Erythroblast (primary cell): ENCODE results near the gene ATM.
A peak's percentile ranks its signal among the peaks of the same experiment; 100 is the strongest.
"Not testable (repeated sequence)": the region's sequence is repeated elsewhere in the genome, so short reads cannot be mapped to it uniquely, and the experiment has no call there.

Experiments
- DNase-seq, 2 experiments: peaks; one replicate each; lab custom pipeline; 2025; lab: John Stamatoyannopoulos, UW
- GATA1 ChIP-seq: IDR thresholded peaks from 2 replicates; pipeline ENCODE4 v1.6.1; 2011; ENCODE audit warnings: low read depth, mild to moderate bottlenecking, control low read depth, low read length, moderate library complexity
- POLR2A ChIP-seq: IDR thresholded peaks from 2 replicates; pipeline ENCODE4 v1.6.1; 2011; ENCODE audit warnings: mild to moderate bottlenecking, low read length

Gene ATM

DNA sequence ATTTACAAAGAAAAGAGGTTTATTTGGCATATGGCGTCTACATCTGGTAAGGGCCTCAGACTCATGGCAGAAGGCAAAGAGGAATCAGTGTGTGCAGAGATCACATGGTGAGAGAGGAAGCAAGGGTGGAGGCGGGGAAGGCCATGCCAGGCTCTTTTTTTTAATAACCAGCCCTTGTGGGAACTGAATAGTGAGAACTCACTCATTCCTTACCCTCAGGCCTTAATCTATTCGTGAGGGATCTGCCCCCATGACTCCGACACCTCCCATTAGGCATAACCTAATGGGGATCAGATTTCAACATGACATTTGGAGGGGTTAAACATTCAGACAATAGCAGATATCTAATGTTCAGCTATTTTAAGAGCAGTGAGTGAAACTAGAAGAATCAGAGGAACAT lies 55.7 kb downstream of the ATM start:
- TF ChIP-seq POLR2A, result no peak
- TF ChIP-seq GATA1, result no peak
- DNase-seq, result no peak

DNA sequence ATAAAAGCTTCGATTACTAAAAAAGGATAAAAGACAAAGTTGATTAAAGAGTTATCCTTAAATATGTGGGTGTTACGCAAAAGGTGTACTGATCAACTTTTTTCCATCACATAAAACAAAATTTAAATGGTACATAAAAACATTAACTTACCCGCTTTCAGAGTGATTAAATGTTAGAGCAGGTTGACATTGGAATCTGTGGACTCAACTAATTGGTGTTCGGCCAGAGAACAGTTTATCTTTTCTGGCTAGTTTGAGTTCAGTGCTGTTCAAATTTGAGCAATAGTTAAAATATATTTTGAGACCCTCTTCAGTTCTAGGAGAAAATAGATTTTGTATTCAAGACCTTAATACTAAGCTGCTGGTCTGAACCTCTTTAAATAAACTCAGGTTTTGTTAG lies 56.1 kb downstream of the ATM start:
- TF ChIP-seq GATA1, result no peak
- no peak for DNase-seq

DNA sequence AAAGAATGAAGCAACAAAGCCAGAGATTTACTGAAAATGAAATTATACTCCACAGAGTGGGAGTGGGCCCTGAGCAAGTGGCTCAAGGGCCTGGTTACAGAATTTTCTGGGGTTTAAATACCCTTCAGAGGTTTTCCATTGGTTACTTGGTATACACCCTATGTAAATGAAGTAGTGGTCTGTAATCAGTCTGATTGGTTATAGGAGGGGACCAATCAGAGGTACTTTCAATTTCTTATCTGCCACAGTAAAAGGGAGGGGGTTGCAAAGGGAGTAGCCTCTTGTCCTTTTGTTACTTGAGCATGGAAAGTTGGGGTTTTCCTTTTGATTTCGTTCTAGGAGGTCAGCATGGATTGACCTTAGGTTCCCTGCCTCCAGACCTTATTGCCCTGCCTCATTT lies 63.5 kb downstream of the ATM start:
- peak; percentile 9 to 49 for DNase-seq
- TF ChIP-seq POLR2A (no peak), GATA1 (no peak)

DNA sequence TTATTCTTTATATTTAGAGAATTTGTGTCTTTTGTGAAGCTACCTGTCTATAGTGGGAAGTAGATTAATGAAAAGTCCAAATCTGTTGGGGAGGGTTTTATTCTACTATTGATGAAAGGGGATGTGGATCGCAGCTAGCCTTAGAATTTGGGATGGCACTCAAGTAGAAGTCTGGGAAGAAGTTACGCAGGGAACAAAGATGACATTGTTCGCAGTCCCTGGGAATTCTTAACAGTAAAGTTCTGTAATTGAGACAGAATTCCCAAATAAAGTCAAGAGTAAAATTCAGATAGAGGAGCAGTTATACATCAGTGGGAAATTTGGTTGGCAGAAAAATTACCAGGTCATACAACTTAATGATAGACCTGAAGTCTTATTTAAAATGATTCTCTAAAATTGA lies 64.1 kb downstream of the ATM start:
- no peak for DNase-seq
- TF ChIP-seq GATA1 (no peak), POLR2A (no peak)

DNA sequence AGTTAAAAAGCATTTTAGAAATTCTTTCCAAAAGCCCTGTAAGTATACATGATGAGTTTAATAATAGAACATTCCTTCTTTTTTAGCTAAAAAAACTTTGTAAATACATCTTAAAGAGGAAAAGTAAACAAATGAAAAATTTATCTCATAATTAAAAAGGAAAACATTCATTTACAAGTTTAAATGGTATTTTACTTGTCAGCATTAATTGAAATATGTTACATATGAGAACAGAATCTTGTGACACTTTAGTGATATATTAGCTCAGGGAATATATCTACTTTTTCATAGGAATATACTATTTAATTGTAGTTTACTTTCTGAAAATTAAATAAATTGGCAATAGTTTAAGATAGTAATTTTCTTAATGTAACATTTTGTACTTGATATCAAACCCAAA lies 66.2 kb downstream of the ATM start:
- DNase-seq, result not testable (repeated sequence)

DNA sequence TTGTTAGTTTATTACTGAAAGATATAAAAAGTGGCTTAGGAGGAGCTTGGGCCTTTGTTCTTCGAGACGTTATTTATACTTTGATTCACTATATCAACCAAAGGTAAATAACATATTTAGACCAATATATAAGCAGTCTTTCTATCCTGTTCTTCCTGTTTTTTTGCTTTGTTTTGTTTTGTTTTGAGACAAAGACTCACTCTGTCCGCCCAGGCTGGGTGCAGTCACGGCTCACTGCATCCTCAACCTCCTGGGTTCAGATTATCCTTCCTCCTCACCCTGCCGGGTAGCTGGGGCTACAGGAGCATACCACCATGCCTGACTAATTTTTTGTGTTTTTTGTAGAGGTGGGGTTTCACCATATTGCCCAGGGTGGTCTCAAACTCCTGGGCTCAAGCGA lies 66.8 kb downstream of the ATM start:
- TF ChIP-seq POLR2A (no peak), GATA1 (no peak)
- DNase-seq, result no peak

DNA sequence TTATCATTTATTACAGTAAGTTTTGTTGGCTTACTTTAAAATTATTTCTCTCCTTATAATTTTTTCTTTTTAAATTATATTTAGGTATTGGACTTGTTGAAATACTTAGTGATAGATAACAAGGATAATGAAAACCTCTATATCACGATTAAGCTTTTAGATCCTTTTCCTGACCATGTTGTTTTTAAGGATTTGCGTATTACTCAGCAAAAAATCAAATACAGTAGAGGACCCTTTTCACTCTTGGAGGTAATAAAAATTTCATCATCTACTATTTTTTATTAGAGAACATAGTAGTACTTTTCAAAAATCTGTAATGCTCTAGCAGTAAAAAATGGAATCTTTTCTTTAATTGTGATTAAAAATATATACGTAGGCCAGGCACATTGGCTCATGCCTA lies 70.4 kb downstream of the ATM start:
- TF ChIP-seq GATA1 (no peak), POLR2A (no peak)
- DNase-seq, result no peak

DNA sequence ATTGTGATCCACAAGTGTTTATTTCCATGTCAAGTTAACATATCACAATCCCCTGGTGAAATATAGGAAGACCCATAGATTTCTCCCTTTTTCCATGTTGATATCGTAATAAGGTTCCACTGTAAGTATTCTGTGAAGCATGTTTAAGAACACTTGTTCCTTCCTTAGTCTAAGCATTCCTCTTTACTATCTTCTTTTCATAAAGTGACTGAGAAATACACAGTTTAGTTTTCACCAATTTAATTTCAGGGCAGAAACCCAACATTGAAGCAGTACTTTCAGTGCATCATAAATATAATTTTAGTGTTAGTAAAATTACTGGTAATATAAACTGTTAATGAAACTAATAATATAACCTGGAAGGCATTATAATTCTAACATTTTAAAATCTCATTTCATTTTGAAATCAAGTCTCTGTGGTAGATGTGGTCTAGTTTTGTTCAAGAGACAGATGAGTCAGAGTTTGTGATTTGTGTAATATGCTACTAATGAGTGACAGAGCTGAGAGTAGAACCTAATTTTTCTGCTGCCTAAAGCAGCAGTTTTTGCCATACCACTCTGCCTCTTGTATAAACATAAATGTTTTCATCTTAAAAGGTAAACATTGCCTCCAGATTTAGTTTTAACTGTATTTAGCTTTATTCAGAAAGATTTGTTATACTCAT lies 79.4 kb downstream of the ATM start:
- TF ChIP-seq GATA1 (no peak), POLR2A (no peak)
- no peak for DNase-seq

DNA sequence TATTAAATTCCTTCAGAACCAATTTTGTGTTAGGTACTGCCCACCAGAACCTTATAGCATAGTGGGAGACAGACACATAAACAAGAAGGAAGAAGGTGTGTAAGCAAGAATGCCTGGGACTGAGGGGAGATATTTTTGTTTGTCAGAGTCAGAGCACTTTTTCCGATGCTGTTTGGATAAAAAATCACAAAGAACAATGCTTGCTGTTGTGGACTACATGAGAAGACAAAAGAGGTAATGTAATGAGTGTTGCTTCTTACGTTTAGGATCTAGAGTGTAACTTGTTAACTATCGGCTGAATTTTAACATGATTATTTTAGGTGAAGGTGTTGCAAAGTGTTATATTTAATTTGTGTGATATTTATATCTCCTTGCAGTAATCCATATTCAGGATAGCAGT lies 84.9 kb downstream of the ATM start:
- no peak for DNase-seq
- no peak for TF ChIP-seq POLR2A

DNA sequence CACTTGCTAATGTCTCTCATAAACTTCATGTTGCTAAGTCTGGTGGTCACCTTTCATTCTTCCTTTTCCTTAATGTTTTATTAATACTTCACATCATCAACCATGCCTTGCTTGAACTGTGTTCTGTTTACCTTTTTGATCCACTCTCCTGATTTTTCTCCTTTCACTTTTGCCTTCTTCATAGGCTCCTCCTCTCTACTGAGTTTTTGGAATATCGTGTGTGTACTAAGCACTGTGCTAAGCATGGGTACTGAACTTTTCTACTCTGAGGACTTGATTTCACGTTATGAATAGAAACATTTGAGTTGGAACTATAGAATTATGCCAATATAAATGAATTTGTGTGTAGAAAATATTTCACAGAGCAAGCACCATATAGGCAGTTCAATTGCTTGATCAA lies 90.6 kb downstream of the ATM start:
- no peak for DNase-seq
- TF ChIP-seq GATA1 (no peak), POLR2A (no peak)

DNA sequence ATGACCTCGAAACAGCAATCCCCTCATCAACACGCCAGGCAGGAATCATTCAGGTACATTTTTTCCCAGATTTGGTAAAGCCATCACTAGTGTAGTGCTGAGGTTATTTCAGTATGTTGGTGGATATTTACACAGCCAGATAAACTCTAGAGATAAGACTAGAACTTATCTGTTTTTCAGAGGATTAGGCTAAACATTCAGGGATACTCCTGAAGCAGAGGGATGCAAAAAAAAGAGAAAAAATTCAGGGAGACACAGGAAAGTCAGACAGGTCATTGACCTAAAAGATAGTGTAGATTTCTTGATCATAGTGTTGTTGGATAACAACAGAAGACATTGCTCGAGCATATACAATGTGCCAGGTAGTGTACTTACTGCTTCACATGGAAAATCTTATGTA lies 93.2 kb downstream of the ATM start:
- no peak for TF ChIP-seq POLR2A
- TF ChIP-seq GATA1, result no peak
- no peak for DNase-seq

DNA sequence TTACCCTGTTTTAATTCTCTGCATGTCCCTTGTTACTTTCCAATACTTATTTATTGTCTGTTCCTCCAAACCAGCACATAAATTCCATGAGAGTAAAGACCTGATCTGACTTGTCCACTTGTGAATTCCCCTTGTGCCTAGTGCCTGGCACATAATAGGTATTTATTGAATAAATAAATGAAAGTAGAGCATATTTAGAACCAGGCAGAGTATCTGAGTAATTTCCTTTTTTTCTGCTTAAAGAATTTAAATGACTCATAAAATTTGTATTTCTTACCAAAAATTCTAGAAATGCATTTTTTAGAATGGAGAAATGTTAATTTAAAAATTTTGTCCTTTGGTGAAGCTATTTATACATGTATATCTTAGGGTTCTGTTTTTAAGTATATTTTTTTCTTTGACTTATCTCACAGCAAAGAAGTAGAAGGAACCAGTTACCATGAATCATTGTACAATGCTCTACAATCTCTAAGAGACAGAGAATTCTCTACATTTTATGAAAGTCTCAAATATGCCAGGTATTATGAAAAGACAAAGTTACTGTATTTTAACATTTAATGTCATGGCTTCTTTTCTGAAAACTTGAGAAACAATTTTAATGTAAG lies 96.8 kb downstream of the ATM start:
- TF ChIP-seq GATA1 (no peak), POLR2A (no peak)

DNA sequence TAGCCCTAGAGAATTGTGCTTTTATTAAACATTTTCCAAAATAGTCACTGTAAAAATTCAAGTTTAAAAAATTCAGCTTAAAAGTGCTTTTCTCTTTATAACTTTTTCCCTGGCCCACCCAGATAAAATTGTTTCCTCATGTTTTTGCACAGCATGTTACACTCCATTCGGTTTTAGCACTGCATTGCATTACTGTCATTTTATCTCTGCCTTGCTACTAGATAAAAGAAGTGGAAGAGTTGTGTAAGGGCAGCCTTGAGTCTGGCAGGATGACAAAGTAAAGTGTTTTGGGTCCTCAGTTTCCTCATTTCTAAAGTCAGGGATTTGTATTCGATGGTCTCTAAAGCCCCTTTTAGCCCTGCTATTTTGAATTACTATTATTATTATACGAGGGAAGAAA lies 99.8 kb downstream of the ATM start:
- no peak for DNase-seq
- no peak for TF ChIP-seq POLR2A
- no peak for TF ChIP-seq GATA1

More for the DNA sequence above, 96.8 kb downstream of the ATM start:
- DNase-seq, result no peak

DNA sequence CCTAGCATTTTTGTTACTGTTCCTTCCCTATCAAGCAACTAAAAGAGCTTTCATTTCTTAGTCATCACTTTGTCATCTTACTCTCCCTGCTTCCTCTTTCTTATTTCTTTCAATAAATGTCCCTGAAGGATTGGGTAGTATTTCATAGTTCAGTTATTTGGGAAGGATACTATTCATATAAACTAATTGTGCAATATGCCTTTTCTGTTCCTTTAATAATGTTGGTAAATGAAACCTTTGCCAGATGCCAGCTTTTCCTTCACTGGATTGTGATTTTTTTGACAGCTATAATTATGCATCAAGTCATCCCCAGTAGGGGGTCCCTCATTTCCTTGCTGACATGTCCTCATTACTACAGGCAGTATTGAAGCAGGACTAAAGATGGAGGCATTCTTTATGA lies 101.7 kb downstream of the ATM start:
- TF ChIP-seq GATA1 (no peak), POLR2A (no peak)
- no peak for DNase-seq

DNA sequence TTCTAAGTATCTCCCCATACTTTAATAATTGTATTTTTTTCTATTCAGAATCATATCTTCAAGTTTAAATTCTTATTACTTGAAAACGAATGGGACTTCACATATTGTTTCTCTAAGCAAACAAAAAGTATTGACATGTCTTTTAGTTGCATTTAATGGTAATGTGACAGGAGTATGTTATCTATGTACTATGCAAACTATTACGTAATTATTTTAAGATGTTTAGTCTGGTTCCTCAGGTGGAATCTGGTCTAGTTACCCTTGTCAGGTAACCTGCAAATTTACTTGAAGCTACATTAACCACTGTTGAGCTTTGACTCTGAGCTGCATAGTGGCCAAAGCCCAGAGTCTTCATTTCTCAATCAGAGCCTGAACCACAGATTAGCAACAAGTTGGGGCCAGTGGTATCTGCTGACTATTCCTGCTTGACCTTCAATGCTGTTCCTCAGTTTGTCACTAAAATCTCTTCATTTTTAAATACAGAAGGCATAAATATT lies 110.6 kb downstream of the ATM start:
- no peak for TF ChIP-seq POLR2A
- no peak for TF ChIP-seq GATA1
- no peak for DNase-seq

DNA sequence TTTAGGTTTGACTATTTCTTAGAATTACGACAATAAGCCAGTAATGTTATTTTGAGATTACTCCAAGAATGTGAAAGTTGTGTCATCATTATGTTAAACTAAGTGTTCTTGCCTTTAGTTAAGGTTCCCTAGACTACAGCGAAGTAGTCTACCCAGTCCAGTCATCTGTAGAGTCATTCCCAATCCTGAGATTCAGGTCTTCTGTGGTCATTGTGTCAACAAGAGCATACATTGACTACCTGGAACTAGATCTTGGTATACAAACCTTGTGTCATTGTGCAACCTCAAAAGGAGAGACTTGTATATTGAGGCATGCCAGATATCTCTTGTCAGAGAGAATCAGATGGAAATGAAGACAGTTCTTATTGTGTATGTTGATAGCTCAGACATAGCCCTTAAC lies 115.9 kb downstream of the ATM start:
- TF ChIP-seq POLR2A (no peak), GATA1 (no peak)

More for the DNA sequence above, 115.9 kb downstream of the ATM start:
- DNase-seq, result no peak
